NCI-H128 (cell line): ENCODE measurements around the gene PDE4A.
"Not testable (repeated sequence)": the region's sequence is repeated elsewhere in the genome, so short reads cannot be mapped to it uniquely, and the experiment has no call there.

Experiments used
- DNase-seq: peaks from one replicate; lab custom pipeline; 2025; ENCODE audit not compliant: unreplicated experiment; lab: John Stamatoyannopoulos, UW

The PDE4A gene

DNA sequence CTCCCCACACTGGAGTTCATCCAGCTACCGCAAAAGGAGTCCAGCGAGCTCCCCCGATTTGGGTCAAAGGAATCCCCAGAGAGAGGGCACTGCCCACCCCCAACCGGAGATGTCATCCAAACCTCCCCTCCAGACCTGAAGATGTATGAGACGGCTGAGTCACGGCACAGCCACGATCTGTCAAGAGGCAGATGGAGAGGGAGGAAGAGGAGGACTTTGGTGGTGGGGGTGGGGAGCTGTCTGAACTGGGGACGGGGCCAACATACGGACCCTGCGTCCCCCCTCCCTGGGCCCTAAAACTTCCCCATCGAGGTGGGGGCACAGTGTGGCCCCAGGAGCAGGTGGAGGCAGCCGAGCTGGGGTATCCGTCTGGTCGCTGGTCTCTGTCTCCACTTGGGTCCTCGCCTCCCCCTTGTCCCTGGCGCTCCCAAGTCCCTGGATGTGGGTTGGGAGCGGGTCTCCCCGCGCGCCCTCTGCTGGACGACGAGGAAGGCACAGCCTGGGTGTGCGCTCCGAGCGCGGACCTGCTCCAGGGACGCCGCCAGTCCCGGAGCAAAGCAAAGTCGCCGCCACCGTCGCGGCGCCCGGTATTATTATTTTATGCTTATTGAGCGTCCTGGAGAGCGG is 3.8 kb downstream of the PDE4A start:
- peak; percentile 54 for DNase-seq

DNA sequence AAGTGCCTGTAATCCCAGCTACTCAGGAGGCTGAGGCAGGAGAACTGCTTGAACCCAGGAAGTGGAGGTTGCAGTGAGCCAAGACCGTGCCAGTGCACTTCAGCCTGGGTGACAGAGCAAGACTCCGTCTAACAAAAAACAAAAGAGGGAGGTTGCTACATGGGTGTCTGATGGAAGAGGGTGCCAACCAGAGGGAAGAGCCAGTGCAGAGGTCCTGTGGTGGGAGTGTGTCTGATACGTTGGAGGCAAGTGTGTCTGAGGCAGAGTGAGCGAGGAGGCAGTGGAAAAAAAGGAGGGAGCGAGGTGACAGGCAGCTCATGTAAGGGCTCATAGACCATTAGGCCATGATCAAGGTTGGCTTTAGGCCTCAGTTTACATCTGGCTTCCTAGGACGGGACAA is 6.8 kb downstream of the PDE4A start:
- DNase-seq, result no peak

DNA sequence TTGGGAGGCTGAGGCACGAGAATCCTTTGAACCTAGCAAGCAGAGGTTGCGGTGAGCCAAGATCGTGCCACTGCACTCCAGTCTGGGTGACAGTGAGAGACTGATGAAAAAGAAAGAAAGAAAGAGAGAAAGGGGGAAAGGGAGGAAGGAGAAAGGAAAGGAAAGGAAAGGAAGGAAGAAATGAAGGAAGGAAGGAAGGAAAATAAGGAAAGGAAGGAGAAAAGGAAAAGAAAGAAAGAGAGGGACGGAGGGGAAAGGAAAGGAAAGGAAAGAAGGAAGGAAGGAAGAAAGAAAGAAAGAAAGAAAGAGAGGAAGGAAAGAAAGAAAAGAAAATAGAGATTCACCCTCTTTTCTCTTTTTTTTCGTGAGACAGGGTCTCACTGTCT is 8.7 kb downstream of the PDE4A start:
- no peak for DNase-seq

DNA sequence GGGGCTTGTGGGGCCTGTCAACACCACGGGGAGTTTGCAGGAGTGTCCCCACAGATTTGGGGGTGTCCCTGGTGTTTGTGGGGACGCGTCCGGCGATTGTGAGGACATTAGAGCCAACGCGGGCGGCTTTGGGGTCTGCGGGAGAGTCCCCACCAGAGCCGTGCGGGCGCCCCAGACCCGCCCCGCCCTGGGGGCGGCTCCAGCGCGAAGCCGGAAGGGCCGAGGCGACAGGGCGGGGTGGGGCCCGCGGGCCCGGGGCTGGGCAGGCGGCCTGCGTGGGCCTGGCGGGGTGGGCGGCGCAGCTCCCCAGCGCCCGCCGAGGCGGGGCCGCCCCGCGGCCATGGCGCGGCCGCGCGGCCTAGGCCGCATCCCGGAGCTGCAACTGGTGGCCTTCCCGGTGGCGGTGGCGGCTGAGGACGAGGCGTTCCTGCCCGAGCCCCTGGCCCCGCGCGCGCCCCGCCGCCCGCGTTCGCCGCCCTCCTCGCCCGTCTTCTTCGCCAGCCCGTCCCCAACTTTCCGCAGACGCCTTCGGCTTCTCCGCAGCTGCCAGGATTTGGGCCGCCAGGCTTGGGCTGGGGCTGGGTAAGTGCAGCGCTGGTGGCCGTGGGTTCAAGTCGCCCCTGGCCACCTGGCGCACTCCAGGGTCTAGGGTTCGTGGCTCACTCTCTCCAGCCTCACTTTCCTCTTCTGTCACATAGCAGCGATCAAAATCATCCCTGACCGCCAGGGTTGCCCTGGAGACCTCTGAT is 10.3 kb downstream of the PDE4A start:
- DNase-seq, result no peak

DNA sequence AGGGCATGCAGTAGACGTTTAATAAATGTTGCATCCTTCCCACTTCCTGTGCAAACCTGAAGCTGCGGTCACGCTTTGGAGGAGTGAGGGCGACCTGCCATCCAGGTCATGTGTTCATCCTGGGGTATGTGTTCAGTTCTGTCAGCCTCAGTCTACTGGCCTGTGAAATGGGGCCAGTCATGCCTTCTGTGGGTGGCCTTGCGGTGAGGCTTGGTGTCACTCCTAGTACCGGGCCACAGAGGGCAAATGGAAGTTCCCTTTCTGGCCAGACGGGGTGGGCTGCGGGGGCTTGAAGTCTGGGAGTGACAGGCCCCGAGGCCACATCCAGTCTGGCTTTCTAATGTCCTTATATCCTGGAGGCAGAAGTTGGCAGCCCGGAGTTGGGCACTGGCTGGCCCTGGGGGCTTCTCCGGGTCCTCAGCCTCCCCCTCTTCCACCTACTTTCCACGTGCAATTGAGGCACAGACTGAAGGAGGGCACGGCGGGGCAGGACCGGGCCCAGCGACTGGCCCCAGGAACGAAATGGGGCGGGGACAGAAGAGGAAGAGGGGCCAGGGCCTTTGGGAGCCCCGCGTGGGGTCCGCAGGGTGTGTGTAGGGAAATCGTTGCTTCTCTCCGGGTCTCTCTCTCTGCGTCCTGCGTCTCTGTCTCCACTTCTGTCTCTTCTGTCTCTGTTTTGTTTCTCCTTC is 11.1 kb downstream of the PDE4A start:
- no peak for DNase-seq

DNA sequence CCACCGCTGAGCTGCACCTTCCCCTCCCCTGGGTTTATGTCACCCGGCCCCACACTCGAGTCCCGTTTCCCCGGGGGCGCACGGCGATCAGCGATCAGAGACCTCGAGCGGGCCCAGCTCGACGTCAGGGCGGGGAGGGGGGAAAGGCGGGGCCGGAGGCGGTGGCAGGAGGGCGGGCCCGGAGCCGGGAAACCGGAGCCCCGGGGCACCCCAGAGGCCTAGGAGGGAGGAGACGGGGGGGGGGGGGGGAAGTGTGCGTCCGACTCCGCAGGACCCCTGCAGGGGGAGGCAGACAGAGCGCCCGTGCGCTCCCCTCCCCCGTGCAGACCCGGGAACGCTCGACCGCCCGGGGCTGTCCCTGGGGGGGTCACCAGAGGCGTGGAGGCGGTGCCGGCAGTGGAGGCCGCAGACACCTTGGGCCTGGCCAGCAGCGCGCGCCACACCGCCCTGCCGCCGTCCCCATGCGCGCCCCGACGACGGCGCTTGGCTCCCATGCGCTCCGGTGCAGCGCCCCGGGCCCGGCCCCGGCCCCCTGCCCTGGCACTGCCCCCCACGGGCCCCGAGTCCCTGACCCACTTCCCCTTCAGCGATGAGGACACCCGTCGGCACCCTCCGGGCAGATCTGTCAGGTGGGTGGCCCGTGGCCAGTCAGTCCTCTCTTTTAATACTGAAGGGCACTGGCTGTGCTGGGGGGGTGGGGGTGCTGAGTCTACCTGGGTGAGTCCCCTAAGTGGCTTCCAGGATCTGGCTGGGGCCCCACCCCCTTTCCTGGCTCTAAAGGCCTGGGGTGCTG is 11.8 kb downstream of the PDE4A start:
- no peak for DNase-seq

DNA sequence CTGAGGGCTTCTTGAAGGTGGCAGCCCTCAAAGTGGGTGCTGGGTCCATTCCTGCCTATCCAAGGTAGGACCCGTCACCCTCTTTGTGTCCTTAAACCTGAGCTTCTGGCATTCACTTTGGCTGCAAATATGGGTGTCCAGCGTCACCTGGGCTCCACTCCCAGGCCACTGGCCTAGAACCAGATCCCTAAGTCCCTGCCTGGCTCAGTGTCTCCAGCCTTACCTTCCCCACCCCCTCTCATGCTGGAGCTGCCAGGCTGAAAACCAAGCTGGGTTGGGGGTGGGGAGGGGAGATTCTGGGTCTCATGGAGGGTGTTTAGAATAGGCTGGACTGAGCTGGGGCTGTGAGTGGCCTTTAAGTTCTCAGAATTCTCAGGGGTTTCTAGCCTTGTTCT is 12.4 kb downstream of the PDE4A start:
- DNase-seq, result no peak

DNA sequence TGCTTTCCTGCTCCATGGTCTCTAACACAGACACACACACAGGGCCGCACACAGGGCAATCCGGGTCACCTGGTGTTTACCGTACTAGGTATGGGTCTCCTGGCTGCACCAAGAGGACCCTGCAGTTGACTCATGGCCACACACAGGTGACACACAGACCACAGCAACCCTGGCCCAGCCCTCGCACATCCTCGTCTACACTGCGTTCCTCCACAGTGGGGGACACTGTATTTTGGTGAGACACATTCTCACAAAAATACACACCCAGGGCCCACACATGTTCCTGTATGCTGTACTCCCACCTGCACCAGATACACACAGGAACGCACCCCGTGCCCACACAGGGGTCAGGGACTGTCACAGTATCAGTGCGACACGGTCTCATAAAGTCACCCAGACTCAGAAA is 12.8 kb downstream of the PDE4A start:
- DNase-seq, result no peak

DNA sequence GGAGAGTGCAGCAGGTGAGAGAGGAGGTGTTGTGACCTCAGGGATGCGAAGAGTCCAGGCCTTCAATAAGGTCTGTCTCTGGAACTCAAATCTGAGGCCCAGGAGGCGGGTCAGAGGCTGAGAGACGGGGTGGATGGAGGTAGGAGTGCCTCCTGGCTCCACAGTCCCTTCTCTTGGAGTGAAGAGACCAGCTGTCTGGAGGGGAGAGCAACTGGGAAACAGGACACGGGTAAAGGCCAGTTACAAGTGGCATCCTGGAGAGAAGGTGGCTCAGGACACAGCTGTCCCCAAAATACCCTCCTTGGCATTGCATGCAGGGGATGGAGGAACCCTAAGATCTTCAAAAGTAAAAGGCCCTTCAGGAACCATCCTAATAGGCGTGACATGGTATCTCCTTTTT is 19.2 kb downstream of the PDE4A start:
- no peak for DNase-seq

DNA sequence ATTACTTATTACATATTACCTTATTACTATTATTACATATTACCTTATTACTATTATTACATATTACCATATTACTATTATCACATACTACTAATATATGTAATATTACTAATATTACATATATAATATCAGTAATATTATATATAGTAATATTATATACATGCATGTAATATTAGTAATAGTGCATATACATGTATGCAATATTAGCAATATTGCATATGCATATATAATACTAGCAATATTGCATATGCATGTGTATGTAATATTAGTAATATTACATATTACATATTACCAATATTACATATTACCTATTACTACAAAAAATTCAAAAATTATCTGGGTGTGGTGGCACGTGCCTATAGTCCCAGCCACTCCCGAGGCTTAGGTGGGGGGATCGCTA is 22.4 kb downstream of the PDE4A start:
- no peak for DNase-seq

DNA sequence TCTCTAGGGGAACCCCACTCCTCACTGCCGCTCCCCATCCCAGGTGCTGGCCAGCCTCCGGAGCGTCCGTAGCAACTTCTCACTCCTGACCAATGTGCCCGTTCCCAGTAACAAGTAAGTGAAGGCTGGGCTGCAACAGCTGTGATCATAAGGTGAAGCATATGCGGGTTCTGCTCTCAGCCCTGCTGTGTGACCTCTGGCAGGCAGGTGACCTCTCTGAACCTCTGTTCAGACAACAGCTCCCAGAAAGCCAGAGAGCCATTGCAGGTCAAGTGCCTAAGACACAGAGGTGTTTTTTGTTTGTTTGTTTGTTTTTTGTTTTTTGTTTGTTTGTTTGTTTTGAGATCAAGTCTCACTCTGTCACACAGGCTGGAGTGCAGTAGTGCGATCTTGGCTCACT is 28.7 kb downstream of the PDE4A start:
- no peak for DNase-seq

DNA sequence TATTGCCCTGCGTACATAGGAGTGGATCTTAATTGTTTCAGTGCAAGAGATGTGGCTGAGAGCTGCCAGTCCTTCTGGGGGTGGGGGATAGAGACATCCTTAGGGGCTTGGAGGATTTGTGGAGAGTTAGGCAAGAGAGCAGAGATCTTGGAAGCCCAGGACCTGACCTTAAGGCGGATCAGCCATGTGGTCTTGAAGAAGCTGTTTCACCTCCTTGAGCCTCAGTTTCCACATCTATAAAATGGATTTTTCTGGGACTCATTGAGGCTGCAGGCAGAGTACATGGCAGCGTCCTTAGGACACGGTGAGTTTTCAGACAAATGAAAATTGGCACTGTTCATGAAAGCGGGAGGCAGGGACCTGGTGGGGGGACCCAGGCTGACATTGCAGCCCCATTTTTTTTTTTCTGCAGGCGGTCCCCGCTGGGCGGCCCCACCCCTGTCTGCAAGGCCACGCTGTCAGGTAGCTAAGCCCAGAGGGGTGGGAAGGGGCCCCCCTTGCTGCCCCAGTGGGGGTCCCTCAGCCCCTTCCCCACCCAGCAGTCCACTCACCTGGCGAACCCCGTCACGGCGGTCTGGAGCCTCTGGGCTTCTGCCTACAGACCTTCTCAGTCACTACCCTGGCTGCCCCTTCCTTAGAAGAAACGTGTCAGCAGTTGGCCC is 30.0 kb downstream of the PDE4A start:
- DNase-seq, result no peak

DNA sequence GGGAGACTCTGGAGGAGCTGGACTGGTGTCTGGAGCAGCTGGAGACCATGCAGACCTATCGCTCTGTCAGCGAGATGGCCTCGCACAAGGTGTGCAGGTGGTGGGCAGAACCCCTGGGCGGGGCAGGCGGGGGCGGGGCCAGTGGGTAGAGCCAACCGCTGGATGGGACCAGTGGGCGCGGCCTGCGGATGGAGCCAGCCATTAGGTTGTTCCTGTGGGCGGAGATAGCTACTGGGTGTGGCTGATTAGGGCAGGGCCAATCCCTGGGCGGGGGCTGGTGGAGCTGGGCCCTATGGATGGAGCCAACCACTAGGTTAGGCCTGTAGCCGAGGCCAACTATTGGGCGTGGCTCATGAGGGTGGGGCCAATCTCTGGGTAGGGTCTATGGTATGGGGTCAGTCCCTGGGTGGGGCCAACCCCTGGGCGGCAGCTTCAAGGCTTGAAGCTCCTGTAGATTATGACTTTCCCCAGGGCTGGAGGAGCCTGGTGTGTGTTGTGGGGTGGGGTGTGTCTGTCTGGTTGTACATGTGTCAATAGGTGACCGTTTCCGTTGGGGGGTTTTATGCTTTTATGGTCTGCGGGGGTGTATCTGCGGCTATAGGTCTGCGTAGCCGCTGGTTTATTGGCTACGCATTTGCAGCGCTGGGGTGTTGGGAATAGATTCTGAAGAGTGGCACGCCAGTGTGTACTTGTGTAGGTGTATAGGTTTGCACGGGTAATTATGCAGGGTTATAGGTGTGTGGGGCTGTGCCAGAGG is 30.7 kb downstream of the PDE4A start:
- DNase-seq, result no peak

DNA sequence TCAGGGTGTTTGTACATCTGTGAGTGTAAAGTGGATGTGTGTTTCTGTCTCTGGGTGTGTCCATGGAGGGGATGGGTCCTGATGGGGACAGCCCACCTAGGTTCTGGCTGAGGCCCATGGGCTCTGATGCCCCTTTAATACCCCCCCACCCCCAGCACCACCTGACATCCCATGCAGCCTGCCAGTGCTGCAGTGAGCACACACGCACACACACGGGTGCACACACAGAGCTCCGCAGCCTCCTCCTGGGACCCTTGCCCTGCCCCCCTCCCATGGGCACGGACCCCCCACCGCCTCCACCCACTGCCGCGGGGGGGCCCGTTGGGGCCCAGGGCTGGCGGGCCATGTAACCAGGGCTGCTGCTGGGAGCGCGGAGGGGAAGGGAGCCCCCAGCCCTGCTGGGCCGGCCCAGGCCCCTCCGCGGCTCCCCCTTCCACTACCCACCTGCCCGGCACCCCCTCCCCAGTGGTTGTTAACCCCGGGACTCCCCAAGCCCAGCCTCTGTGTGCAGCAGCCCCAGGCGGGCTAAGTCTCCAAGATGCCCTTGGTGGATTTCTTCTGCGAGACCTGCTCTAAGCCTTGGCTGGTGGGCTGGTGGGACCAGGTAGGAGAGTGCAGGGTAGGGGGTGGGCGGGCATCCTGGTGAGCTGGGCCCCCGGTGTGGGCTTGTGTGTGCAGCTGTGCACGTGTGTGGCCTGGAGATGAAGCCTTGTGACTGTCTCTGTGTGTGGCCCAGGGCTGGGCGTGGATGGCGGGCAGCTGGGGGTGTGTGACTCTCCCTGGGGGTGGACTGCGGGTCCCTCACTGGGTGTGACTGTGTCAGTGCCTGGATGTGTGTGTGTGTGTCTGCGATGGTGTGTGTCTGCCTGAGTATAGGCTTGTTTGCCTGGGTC is 32.6 kb downstream of the PDE4A start:
- DNase-seq, result no peak

DNA sequence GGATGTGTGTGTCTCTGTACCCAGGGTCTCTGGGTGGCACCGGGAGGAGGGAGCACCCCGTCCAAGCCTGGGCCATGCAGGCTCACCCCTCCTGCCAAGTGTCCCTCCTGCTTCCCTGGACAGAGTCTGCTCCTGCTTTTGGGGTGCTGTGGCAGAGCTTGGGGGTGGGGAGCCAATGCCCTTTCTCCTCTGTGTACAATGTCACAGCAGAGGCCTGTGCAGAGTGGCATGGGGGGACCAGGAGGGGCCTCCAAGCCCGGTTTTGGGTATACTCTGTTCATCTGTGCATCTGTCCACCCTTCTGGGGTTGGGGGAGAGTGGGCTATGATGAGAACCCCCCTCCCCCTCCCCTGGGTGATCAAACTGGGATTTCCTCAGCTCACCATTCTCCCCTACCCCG is 33.5 kb downstream of the PDE4A start:
- DNase-seq, result no peak

DNA sequence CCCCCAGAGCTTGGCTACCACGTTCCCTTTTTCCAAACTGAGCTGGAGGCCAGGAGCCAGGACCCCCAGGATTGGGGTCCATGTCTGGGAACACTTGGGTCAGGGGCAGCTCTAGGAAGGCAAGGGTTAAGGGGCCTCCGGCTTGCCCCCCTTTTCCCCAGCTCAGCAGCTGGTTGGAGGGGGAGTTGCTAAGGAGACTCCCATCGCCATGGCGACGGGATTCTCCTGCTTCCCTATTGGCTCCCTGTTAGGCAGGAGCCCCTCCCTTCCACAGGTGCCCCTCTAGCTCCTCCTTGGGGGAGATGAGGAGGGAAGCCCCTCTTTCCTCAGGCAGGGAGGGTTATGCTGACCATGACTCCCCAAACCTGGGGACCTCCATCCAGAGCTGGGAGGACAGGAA is 33.9 kb downstream of the PDE4A start:
- no peak for DNase-seq

DNA sequence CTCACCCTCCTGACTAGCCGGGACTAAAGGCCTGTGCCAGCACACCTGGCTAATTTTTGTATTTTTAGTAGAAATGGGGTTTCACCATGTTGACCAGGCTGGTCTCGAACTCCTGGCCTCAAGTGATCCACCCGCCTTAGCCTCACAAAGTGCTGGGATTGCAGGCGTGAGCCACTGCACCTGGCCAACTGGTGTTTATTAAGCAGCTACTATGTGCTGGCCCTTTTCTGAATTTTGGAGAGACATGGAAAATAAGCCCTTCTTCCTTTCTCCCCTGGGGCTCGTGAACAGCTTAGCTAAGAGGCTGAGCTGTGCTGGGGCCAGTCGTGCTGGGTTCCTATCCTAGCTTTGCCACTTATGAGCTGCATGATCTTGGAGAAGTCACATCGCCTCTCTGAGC is 38.4 kb downstream of the PDE4A start:
- not testable (repeated sequence) for DNase-seq

DNA sequence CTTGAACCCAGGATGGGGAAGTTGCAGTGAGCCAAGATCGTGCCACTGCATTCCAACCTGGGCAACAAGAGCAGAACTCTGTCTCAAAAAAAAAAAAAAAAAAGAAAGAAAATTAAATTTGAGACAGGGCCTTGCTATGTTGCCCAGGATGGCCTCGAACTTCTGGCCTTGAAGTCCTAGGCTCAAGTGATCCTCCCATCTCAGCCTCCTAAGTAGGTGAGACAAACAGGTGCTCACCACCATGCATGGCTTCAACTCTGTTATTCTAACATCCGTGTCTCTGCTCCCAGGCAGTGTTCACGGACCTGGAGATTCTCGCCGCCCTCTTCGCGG is 40.3 kb downstream of the PDE4A start:
- no peak for DNase-seq
